A549 (cell line): ENCODE results near the gene ZNF107.
"Not testable (repeated sequence)": the region's sequence is repeated elsewhere in the genome, so short reads cannot be mapped to it uniquely, and the experiment has no call there.

Source experiments
- CBX8 ChIP-seq: fragments of 200-600 bp; sonication (generic); IDR thresholded peaks from 2 replicates; pipeline ENCODE4 v1.6.1; 2016
- POLR2A ChIP-seq: IDR thresholded peaks from 2 replicates; pipeline ENCODE4 v1.6.1; 2012; ENCODE audit warnings: mild to moderate bottlenecking, low read length
- ZC3H11A ChIP-seq: fragments of 450-650 bp; IDR thresholded peaks from 2 replicates; pipeline ENCODE4 v1.6.1; 2014; ENCODE audit warnings: antibody characterized with exemption, mild to moderate bottlenecking

GRCh38 chr7:64697863-64698262, 31.9 kb downstream of the ZNF107 start:
- not testable (repeated sequence) for TF ChIP-seq POLR2A, CBX8, ZC3H11A
